LNCAP (cell line): ENCODE results near the gene PLXNC1.

Experiments used
- TF ChIP-seq, protein P1 (sequence below): fragments of 450-650 bp; IDR thresholded peaks from 2 replicates; pipeline ENCODE4 v1.5.1; 2017; ENCODE audit warnings: mild to moderate bottlenecking

Gene PLXNC1

DNA sequence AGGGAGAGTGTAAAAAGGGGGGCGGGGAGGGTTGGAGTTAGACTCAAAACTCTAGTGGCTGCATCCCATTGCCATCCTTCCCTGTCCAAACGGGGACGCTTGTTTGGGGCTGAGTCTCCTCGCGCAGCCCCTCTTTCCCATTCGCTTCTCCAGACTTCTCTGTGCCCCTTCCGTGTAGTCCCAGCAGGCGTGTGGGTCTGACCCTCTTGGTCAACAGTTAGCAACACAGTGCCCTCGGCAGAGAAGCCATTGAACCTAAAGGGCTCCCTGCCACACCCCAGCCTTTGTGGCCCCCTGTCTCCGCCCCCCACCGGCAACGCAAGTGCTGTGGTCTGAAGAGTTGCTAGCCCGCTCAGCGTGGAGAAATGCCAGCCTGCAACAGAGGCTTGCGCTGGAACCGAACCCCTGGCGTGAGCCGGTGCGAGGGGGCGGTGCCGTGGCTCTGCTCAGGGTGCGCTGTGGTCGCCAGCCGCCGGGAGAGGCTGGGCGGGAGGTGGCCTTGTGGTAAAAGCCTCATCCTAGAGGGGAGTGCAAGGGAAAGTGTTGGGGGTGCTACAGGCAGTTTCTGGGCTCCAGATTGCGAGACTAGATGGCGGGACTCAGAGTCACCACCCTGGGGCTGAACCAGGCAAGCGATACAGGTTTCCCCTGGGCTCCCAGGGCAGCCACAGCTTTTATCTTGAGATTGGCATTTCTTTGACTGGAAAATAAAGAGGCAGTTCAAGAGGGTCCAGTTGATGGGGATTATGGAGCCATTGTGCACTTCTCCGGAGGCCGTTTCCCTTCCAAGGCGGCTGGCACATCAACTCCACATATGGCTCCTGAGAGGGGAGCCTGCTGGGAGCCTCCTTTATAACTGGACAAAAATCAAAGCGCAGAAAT lies 2.1 kb downstream of the PLXNC1 start:
- TF ChIP-seq, protein P1, sequence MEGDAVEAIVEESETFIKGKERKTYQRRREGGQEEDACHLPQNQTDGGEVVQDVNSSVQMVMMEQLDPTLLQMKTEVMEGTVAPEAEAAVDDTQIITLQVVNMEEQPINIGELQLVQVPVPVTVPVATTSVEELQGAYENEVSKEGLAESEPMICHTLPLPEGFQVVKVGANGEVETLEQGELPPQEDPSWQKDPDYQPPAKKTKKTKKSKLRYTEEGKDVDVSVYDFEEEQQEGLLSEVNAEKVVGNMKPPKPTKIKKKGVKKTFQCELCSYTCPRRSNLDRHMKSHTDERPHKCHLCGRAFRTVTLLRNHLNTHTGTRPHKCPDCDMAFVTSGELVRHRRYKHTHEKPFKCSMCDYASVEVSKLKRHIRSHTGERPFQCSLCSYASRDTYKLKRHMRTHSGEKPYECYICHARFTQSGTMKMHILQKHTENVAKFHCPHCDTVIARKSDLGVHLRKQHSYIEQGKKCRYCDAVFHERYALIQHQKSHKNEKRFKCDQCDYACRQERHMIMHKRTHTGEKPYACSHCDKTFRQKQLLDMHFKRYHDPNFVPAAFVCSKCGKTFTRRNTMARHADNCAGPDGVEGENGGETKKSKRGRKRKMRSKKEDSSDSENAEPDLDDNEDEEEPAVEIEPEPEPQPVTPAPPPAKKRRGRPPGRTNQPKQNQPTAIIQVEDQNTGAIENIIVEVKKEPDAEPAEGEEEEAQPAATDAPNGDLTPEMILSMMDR: no peak

DNA sequence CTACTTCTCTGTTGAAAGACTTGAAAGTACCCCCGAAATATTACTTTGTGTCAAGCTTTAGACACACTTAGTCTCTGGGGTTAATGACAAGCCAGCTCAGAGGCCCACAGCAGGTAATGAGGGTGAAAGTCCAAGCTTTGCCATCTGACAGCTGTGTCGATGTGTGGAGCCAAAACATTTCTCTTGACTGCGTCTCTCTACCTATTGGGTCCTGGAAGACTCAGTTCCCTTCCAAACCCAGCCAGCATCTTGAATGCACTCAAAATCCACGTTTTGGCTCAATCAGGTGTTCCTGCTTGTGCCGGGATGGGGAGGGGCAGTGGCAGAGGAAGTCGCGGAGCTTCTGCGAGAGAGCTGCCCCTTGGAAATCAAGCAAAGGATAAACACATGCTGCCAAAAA lies 3.2 kb downstream of the PLXNC1 start:
- TF ChIP-seq, protein P1: no peak

DNA sequence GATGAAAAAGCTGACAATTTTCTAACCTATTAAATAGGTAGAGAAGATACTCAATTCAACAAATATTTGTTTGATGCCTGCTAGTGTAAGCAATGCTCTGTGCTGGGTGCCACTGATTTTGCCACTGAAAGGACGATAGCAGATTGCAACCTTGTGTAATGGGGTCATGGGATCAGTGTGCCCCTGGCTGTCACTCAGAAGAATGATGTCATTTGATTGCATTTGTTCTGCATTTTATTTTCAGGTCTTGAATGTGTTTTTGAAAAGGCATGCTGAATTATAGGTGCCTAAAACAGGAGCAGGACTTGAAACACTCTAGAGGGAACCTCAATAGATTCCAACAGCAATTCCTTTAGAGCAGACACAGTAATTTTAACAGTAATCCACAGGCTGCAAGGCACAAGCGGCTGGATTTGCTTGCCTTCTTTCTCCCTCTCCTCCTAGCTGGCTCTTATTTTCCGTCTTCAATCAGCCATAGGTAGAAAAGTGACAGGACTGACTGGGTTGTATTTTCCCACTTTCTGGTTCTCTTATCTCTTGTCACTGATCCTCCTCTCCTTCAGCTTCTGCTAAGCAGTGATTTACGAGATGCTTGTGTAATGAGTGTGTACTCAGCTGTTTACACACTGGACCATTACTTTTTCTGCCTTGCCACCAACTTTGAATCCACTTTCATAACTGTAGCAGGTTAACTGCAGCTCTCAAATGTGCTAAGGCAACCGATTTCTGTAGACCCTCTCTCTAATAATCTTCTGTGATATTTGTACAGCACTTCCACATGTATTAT lies 4.1 kb downstream of the PLXNC1 start:
- TF ChIP-seq, protein P1: no peak

DNA sequence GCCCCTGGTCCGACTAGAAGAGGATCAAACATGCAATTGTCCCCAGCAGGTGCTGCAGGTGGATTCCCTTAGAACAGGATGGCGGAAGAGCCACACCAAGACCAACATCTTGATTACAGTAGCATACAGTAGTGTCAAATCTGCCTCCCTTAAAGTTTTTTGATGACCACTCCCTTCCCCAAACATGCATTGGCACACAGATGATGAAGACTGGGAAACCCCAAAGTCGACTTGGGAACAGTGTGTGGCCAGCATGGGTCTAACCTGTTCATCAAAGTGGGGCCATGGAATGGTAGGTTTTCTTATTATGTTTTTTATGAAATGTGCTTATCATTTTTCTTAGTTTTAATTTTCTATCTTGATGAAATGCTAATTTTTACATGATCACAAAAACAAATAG lies 8.8 kb downstream of the PLXNC1 start:
- TF ChIP-seq, protein P1: no peak

DNA sequence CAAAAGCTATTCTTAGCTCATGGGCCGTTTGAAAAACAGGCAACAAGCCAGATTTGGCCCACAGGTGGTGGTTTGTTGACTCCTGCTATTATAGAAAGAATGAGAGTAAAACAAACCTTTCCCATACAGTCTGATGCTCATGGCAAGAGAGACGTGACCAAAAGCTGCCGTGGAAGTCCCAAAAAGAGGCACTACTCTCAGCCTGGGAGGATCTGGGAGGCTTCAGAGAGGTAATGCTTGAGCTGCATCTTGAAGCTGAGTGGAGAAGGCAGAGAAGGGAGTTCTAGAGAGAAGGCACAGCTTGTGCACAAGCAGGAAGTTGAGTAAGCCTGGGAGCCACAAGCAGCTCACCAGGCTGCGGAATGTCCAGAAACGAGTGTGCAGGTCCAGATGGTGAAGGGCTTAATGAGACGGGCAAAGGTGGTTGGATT lies 9.6 kb downstream of the PLXNC1 start:
- TF ChIP-seq, protein P1: no peak

DNA sequence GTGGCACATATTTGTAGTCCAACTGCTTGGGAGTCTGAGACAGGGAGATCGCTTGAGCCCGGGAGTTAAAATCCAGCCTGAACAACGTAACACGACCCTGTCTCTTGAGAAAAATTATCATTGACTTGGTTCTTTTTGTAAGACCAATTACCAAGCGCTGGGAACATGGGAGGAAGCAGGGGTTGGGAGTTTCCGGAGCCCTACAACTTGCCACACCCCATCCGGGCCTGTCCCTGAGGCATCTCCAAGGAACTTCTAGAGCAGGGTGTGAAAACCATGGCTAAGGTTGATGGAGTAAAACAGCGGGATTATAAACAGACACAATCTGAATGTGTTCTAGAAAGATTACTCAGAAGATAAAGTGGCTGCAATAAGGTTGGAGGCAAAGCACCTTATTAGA lies 10.3 kb downstream of the PLXNC1 start:
- TF ChIP-seq, protein P1: no peak

DNA sequence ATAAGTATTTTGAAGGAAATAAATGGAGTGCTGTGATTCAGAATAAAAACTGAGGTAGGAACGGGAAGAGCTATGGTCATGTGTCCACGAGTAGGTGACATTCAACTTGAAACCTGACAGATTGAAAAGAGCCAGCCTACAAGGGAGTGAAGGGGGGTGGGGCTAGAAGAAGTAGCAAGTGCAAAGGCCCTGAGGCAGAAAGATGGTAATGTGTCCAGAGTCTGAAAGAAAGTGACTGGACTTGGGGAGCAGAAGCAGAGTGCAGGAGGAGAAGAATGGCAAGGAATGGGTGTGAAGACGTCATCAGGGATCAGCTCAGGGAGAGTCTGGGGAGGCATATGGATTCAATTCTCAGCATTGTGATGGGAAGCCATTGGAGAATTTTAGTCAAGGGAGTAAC lies 13.7 kb downstream of the PLXNC1 start:
- TF ChIP-seq, protein P1: no peak
